ENCODE measurements around the gene SGK1. TPM values are rescaled to one million over a fixed set of nuclear protein-coding genes. Genes with fewer than 3 reads are reported as not detected.
A peak's percentile ranks its signal among the peaks of the same experiment; 100 is the strongest.

Gene SGK1
- total RNA-seq, 1 experiment from 2014 or later = 42.6 TPM

DNA sequence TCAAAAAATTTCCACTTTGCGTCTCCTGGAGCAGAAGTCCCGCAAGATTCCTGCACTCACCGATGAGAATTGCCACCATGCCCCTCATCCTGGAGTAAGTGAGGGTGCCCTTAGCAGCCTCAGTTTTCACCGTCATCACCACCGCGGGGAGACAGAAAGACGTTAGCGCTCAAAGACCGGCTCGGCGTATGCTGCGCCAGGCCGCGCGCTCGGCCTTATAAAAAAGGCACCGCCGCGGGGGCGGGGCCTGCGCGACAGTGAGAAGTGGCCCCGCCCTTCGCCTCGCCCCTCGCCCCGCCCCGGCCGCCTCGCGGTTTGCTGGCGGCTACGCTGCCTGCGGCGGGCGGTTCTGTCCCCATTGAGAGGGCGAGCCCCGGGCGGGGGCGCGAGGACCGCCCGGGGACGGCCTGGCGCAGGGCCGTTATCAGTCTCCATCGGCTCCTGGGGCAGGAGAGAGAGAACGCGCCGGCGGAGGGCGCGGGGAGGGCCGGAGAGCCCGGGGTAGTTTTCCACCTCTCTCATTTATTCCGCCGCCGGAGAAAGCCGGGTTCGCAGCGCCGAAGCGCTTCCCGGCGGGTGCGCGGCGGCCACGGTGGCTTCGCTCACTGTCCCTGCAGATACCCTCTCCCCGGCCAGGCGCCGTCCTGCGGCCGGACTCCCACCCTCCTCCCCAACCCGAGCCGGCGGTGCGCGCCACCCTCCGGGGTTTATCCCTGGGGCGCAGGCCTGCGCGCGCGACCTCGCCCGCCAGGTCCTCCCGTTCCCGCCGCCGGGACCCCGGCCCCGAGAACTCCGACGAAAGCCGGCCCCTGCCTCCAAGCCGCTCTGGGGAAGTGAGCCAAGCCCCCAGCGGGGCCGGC, 143.0 kb downstream of the SGK1 start:
- Mint-ChIP-seq H3K4me3 (ENCODE audit: unreplicated experiment) (peak overlapping the region; percentile 86), H3K4me1 (ENCODE audit: low read depth, unreplicated experiment) (no peaks in the 10 kb centered on the region), H3K27ac (ENCODE audit: unreplicated experiment) (peak overlapping the region; percentile 85), H3K36me3 (ENCODE audit: insufficient read depth, unreplicated experiment) (peaks cover 66% of the 10 kb centered on the region), H3K27me3 (ENCODE audit: insufficient read depth, unreplicated experiment) (no peaks in the 10 kb centered on the region), H3K9me3 (ENCODE audit: unreplicated experiment) (no peaks in the 10 kb centered on the region)
- TSS peak; percentile 60 for BruUV-seq (replicated peaks)
- peak; percentile 90 to 94 for DNase-seq
- ChIA-PET POLR2A (no interaction called here), CTCF (no interaction called here)
- no peaks in the 10 kb centered on the region for H3K9me3 ChIP-seq
- H3K27me3 ChIP-seq (replicated peaks; ENCODE audit: control insufficient read depth, insufficient read depth, low read length) = no peaks in the 10 kb centered on the region
- H3K36me3 ChIP-seq (ENCODE audit: control insufficient read depth, insufficient read depth, low read length) = peaks cover 1% of the 10 kb centered on the region
- TF ChIP-seq, protein P1, sequence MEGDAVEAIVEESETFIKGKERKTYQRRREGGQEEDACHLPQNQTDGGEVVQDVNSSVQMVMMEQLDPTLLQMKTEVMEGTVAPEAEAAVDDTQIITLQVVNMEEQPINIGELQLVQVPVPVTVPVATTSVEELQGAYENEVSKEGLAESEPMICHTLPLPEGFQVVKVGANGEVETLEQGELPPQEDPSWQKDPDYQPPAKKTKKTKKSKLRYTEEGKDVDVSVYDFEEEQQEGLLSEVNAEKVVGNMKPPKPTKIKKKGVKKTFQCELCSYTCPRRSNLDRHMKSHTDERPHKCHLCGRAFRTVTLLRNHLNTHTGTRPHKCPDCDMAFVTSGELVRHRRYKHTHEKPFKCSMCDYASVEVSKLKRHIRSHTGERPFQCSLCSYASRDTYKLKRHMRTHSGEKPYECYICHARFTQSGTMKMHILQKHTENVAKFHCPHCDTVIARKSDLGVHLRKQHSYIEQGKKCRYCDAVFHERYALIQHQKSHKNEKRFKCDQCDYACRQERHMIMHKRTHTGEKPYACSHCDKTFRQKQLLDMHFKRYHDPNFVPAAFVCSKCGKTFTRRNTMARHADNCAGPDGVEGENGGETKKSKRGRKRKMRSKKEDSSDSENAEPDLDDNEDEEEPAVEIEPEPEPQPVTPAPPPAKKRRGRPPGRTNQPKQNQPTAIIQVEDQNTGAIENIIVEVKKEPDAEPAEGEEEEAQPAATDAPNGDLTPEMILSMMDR (IDR thresholded peaks at IDR 0.05; ENCODE audit: insufficient read depth in 1 of 2, low read depth in 1 of 2, low read length in 1 of 2, severe bottlenecking in 1 of 2, unreplicated experiment in 1 of 2) = no peak
- H3K4me1 ChIP-seq = peaks cover 11% of the 10 kb centered on the region
- peak overlapping the region; percentile 56 for H3K4me3 ChIP-seq (ENCODE audit: low read depth, low read length)
- intact Hi-C loops (cut with micrococcal nuclease; ENCODE audit: unreplicated experiment) = loop anchor here (1.0 to 10.0 kb wide), 5 partner anchors 227 to 707 kb away; no protein-coding TSS in a partner anchor

DNA sequence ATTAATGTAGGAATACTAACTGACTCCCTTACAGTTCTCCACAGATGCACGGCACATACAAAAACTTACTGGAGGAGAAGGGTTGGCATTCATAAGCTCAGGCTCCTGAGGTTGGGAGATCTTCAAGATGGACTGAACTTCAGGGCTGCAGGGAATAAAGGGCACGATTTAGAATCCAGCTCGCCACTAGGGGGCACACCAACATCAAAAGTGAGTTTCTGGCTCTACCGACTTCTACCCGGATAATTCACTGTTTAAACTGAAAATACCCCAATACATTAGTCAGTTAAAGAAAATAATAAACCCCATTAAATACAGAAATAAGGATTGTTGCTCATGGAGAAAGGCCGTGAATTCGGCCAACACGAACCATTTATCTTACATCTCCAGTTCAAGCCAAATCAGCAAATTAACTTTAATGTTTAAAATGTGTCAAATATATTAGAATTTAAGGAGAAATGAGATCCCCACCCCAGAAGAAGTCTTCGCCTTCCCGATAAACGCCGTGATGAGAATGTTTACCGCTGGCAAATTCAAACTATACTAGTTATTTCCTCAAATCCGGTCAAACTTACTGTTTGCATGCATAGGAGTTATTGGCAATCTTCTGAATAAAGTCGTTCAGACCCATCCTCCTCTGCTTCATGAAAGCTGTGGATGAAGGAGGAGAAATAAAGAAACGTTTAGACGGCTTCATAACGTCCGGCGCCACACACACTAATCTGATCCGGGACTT, 143.8 kb downstream of the SGK1 start:
- Histone ChIP-seq H3K9me3 (no peaks in the 10 kb centered on the region), H3K36me3 (ENCODE audit: control insufficient read depth, insufficient read depth, low read length) (peaks cover 1% of the 10 kb centered on the region), H3K27me3 (replicated peaks; ENCODE audit: control insufficient read depth, insufficient read depth, low read length) (no peaks in the 10 kb centered on the region), H3K4me1 (peaks cover 11% of the 10 kb centered on the region), H3K4me3 (ENCODE audit: low read depth, low read length) (peak overlapping the region; percentile 56)
- H3K9me3 Mint-ChIP-seq (ENCODE audit: unreplicated experiment) = no peaks in the 10 kb centered on the region
- CTCF ChIA-PET = interaction anchor here (0.6 to 1.0 kb wide), 5 partner anchors 9 to 708 kb away, joined by 3 to 5 read pairs (median 3); no protein-coding TSS in a partner anchor
- no peaks in the 10 kb centered on the region for H3K4me1 Mint-ChIP-seq (ENCODE audit: low read depth, unreplicated experiment)
- H3K27me3 Mint-ChIP-seq (ENCODE audit: insufficient read depth, unreplicated experiment) = no peaks in the 10 kb centered on the region
- peak overlapping the region; percentile 84 for H3K27ac Mint-ChIP-seq (ENCODE audit: unreplicated experiment)
- intact Hi-C loops (cut with micrococcal nuclease; ENCODE audit: unreplicated experiment) = loop anchor here (1.0 to 10.0 kb wide), 4 partner anchors 381 to 708 kb away; no protein-coding TSS in a partner anchor
- BruUV-seq (replicated peaks) = TSS peak; percentile 78
- POLR2A ChIA-PET = interaction anchor here (0.6 kb wide), 1 partner anchor 24 kb away, joined by 3 read pairs; no protein-coding TSS in a partner anchor
- peak overlapping the region; percentile 86 for H3K4me3 Mint-ChIP-seq (ENCODE audit: unreplicated experiment)
- H3K36me3 Mint-ChIP-seq (ENCODE audit: insufficient read depth, unreplicated experiment) = peaks cover 74% of the 10 kb centered on the region
- DNase-seq = peak; percentile 77 to 86
- TF ChIP-seq, protein P1 (IDR thresholded peaks at IDR 0.05; ENCODE audit: insufficient read depth in 1 of 2, low read depth in 1 of 2, low read length in 1 of 2, severe bottlenecking in 1 of 2, unreplicated experiment in 1 of 2) = peak; percentile 63 to 89

DNA sequence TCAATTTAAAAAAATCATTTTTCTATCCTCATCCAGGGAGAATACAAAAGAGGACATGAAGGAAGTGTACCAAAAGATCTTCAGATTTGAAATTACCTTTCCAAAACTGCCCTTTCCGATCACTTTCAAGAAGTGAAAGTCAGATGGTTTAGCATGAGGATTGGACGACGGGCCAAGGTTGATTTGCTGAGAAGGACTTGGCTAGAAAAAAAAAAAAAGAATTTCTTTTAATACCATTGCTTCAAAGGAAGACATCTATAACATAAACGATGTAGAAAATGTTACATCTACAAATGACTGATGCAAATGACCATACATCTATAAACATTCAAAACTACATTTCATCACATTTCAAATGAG, 144.6 kb downstream of the SGK1 start:
- no peak overlapping the region for H3K4me3 ChIP-seq (ENCODE audit: low read depth, low read length)
- Mint-ChIP-seq H3K4me3 (ENCODE audit: unreplicated experiment) (peak overlapping the region; percentile 86), H3K9me3 (ENCODE audit: unreplicated experiment) (no peaks in the 10 kb centered on the region), H3K27me3 (ENCODE audit: insufficient read depth, unreplicated experiment) (no peaks in the 10 kb centered on the region), H3K4me1 (ENCODE audit: low read depth, unreplicated experiment) (no peaks in the 10 kb centered on the region), H3K27ac (ENCODE audit: unreplicated experiment) (no peak overlapping the region), H3K36me3 (ENCODE audit: insufficient read depth, unreplicated experiment) (peaks cover 82% of the 10 kb centered on the region)
- H3K36me3 ChIP-seq (ENCODE audit: control insufficient read depth, insufficient read depth, low read length) = peaks cover 1% of the 10 kb centered on the region
- H3K9me3 ChIP-seq = no peaks in the 10 kb centered on the region
- intact Hi-C loops (cut with micrococcal nuclease; ENCODE audit: unreplicated experiment) = loop anchor here (10.0 kb wide), 1 partner anchor 381 kb away; no protein-coding TSS in a partner anchor
- TF ChIP-seq, protein P1 (IDR thresholded peaks at IDR 0.05; ENCODE audit: insufficient read depth in 1 of 2, low read depth in 1 of 2, low read length in 1 of 2, severe bottlenecking in 1 of 2, unreplicated experiment in 1 of 2) = no peak
- POLR2A ChIA-PET = interaction anchor here (0.6 kb wide), 1 partner anchor 25 kb away, joined by 3 read pairs; no protein-coding TSS in a partner anchor
- CTCF ChIA-PET = interaction anchor here (0.6 to 1.0 kb wide), 5 partner anchors 8 to 709 kb away, joined by 3 to 5 read pairs (median 3); no protein-coding TSS in a partner anchor
- DNase-seq = no peak
- no peaks in the 10 kb centered on the region for H3K27me3 ChIP-seq (replicated peaks; ENCODE audit: control insufficient read depth, insufficient read depth, low read length)
- H3K4me1 ChIP-seq = peaks cover 11% of the 10 kb centered on the region
- no TSS peak for BruUV-seq (replicated peaks)

Data from Caco-2 (cell line).